Stomach smooth muscle (tissue), 2 donors: ENCODE data around the gene SH2D3A.
"Not testable (repeated sequence)": the region's sequence is repeated elsewhere in the genome, so short reads cannot be mapped to it uniquely, and the experiment has no call there.

ENCODE experiments used
- H3K27ac ChIP-seq: one replicate; pipeline ENCODE4 v1.7.0; 2013; ENCODE audit warnings: mild to moderate bottlenecking, low read length, inconsistent platforms
- H3K27me3 ChIP-seq, 2 donors: one replicate each; pipeline ENCODE4 v1.7.0; 2013; ENCODE audit warnings: low read length in 2 of 2; ENCODE audit not compliant: insufficient read depth in 2 of 2, control insufficient read depth in 1 of 2
- H3K36me3 ChIP-seq, 2 donors: one replicate each; pipeline ENCODE4 v1.7.0; 2013; ENCODE audit warnings: low read length in 2 of 2; ENCODE audit not compliant: control insufficient read depth in 2 of 2, insufficient read depth in 2 of 2
- H3K4me1 ChIP-seq: one replicate; pipeline ENCODE4 v1.7.0; 2013; ENCODE audit warnings: low read length; ENCODE audit not compliant: control insufficient read depth, insufficient read depth
- H3K4me3 ChIP-seq, 2 donors: one replicate each; pipeline ENCODE4 v1.7.0; 2013; ENCODE audit warnings: low read length in 2 of 2
- H3K9ac ChIP-seq, 2 donors: one replicate each; pipeline ENCODE4 v1.7.0; 2013; ENCODE audit warnings: low read length in 2 of 2, mild to moderate bottlenecking in 1 of 2
- H3K9me3 ChIP-seq, 2 donors: one replicate each; pipeline ENCODE4 v1.7.0; 2013; ENCODE audit warnings: low read length in 2 of 2; ENCODE audit not compliant: control insufficient read depth in 2 of 2
- donor health status: healthy.
- donor health status: Pancreatic carcinoma.

Gene SH2D3A

DNA sequence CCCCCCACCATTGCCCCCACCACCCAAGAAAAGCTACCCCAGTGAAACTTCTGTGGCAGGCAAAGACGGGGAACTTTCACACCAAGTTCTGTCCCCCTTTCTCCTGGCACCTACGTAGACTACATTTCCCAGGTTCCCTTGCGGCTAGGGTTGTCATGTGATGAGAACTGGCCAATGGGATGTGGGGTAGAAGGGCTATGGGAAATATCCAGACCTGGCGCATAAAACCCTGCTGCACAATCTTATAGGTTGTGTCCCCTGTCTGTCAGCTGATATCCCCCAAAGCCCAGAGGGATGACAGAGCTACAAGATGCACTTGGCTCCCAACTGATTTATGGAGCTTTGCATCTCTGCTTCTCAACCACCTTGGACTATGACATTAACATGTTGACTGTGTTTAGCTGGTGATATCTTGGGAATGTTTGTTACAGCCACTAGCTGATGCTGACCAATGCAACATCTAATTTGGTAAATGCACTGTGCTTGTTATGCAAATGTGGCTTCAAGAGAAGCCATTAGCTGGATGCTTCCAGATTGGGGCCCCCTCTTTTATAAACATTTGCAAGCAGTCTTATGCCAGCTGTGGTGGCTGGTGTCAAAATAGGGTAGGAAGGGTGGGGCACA is 6.1 kb downstream of the SH2D3A start:
- Histone ChIP-seq H3K27me3 (peaks cover 9 to 12% of the 10 kb centered on the region in 2 donors), H3K4me1 (peaks cover 1% of the 10 kb centered on the region), H3K27ac (no peak overlapping the region)

DNA sequence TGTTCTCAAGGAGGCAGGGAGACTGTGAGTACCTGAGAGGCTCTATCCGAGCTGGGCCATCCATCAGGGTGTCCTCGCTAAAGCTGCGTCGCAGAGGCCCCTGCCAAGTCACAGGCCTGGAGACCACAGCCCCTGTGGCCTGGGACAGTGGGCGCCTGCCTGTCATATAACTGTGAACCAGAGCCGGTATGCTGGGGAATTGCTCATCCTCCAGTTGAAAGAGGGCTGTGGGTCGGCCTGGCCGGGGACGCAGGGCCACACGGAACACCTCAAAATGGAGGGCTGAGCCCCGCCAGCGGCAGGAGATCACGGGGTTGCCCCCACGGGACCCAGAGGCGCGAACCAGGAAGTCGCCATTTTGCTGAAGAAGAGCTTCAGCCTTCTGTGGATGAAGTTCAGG is 6.6 kb downstream of the SH2D3A start:
- Histone ChIP-seq H3K9ac (no peak overlapping the region), H3K4me1 (no peaks in the 10 kb centered on the region), H3K9me3 (peaks cover 0 to 3% of the 10 kb centered on the region in 2 donors), H3K27ac (no peak overlapping the region), H3K27me3 (peaks cover 3 to 6% of the 10 kb centered on the region in 2 donors), H3K36me3 (no peaks in the 10 kb centered on the region), H3K4me3 (no peak overlapping the region)

More for the DNA sequence above, 6.1 kb downstream of the SH2D3A start:
- Histone ChIP-seq H3K4me3 (no peak overlapping the region), H3K9ac (no peak overlapping the region), H3K36me3 (no peaks in the 10 kb centered on the region), H3K9me3 (peaks cover 0 to 3% of the 10 kb centered on the region in 2 donors)

DNA sequence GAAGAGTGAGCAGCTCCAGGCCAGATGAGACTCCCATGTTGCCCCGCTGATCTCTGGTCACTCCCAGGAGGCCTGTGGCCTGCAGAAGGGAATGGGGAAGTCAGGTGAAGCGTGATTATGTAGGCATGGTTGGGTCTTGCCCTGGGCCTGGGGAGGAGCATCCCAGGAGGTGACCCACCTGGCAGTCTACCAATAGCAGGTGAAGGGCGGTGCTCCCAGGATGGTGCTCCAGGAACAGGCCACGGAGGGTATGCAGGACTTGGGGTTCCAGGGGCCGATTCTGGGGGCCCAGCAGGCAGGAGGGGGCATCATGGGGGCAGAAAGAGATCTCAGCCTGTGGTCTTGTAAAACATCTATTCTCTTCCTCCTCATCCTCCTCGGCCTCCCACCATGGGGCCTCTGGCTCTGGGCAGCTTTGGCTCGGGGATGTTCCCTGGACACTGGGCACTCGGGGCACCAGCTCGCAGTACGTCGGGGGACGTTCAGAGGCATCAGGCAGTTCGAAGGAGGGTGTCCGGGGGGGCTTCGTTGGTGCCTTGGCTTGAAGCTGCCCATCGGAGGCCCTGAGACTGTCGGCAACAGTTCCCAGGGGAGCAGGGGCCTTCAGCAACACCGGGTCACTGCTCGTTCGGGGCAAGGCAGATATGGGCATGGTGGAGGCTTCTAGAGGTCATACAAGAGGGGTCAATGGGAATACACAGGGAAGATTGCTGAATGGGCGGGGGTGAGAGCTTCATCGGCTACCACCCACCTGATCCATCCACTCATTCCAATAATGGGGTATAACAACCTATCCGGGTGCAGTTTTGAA is 12.4 kb downstream of the SH2D3A start:
- H3K4me1 ChIP-seq, result peaks cover 10% of the 10 kb centered on the region

DNA sequence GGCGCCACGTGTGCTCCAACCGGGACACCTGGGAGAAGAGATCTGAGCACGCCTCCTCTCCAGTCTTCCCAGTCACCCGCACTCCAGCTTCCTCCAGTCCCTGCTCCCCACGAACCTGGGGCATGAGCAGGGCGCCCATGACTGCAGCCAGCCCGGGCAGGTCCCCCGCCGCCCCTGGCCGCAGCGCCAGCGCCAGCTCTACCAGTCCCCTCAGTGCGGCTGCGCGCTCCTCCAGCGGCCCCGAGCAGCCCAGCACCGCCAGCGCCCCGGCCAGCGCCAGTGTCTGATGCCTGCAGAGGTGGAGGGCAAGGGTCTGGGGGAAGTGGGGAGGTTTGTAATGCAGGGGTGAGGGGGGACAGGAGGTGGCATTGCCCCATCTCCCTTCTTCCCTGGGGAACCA is 13.1 kb downstream of the SH2D3A start:
- Histone ChIP-seq H3K4me1 (peaks cover 10% of the 10 kb centered on the region), H3K4me3 (no peak overlapping the region), H3K9ac (no peak overlapping the region), H3K27me3 (no peaks in the 10 kb centered on the region), H3K27ac (no peak overlapping the region), H3K36me3 (peaks cover 13 to 17% of the 10 kb centered on the region in 2 donors), H3K9me3 (no peaks in the 10 kb centered on the region)

More for the DNA sequence above, 12.4 kb downstream of the SH2D3A start:
- no peak overlapping the region for H3K4me3 ChIP-seq
- no peaks in the 10 kb centered on the region for H3K27me3 ChIP-seq
- H3K9me3 ChIP-seq, result no peaks in the 10 kb centered on the region
- H3K36me3 ChIP-seq, result peaks cover 5 to 11% of the 10 kb centered on the region in 2 donors
- no peak overlapping the region for H3K27ac ChIP-seq
- no peak overlapping the region for H3K9ac ChIP-seq

DNA sequence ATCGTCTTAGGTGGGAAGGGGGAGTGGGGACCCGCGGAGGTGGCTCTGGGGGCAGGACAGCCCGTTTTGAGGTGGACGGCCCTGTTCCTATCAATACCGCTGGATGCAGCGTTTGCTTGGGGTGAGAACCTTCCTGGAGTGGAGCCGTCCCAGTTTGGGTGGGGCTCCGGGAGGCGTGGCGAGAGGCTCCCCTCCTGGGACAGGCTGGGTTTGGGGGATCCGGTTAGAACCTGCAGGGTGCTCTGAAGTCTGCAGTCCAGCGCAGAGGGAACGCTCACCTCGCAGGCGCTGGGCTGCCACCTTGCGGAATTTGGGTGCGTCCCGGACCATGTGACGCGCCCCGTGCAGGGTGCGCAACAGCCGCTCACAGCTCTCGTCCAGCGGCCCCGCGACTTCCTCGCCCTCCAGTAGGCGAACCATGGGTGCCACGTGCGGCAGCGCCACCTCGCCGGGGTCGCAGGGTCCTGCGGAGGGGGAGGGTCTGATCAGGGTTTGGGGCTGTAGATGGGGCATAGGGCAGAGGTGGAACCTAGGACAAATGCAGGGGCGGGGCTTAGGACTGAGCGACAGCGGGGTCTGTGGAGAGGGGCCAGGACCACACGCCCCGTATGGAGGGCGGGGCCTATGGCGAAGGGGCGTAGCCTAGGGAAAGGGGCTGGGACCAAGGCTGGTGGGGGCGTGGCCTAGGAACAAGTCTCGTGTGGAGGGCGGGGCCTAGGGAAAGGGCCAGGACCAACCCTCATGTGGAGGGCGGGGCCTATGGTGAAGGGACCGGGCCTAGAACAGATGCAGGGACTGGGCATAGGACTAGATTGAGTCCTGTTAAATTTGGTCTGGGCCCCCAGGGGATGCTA is 13.8 kb downstream of the SH2D3A start:
- peak overlapping the region; percentile 51 to 75 for H3K4me3 ChIP-seq
- no peaks in the 10 kb centered on the region for H3K27me3 ChIP-seq
- peaks cover 15 to 18% of the 10 kb centered on the region in 2 donors for H3K36me3 ChIP-seq
- peak overlapping the region in 1 of 2 donors; percentile 36 for H3K9ac ChIP-seq
- no peaks in the 10 kb centered on the region for H3K9me3 ChIP-seq
- peaks cover 10% of the 10 kb centered on the region for H3K4me1 ChIP-seq
- no peak overlapping the region for H3K27ac ChIP-seq

DNA sequence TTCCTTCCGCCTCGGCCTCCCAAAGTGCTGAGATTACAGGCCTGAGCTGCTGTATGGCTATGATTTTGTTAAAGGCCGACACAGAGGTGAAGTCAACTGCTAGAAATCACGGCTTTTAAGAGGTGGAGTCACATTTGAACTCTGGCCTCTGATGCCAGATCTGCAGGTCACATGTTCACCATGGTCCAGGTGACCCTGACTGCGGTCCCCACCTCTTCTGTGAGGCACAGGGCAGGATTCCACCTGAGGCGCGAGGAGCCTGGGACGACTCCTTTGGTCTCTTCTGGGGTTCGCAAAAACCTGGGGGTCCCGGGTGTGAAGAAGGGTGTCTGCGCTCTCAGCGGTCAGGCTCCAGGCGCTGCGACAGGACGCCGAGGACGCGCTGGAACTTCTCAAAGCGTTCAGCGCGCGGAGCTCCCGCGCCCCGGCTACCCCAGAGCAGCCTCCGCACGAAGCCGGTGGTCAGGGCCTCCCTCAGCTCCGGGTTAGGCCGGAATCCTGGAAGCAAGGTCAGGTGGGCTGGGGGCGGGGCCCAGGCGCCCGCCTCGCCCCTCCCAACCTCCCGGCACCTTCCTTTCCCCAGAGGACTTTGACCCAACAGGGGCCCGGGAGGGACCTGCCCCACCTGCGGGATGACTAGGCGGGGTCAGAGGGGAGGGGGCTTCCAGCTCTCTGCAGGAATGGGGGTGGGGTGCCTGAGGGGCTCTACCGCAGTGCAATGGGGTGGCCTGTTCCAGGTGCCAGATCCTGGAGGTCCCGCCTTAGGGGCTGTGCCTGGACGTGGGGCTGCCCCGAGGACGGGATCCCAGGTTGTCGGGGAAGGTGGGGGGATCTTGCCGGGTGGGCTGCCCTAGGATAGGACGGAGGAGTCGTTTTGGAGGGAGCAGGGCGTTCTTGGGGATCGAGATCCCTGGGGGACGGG is 14.7 kb downstream of the SH2D3A start:
- H3K27ac ChIP-seq, result no peak overlapping the region
- H3K36me3 ChIP-seq, result peaks cover 18 to 20% of the 10 kb centered on the region in 2 donors
- H3K9ac ChIP-seq, result peak overlapping the region in 1 of 2 donors; percentile 36
- no peaks in the 10 kb centered on the region for H3K9me3 ChIP-seq
- H3K4me3 ChIP-seq, result peak overlapping the region; percentile 51 to 75
- H3K4me1 ChIP-seq, result peaks cover 10% of the 10 kb centered on the region
- H3K27me3 ChIP-seq, result no peaks in the 10 kb centered on the region

DNA sequence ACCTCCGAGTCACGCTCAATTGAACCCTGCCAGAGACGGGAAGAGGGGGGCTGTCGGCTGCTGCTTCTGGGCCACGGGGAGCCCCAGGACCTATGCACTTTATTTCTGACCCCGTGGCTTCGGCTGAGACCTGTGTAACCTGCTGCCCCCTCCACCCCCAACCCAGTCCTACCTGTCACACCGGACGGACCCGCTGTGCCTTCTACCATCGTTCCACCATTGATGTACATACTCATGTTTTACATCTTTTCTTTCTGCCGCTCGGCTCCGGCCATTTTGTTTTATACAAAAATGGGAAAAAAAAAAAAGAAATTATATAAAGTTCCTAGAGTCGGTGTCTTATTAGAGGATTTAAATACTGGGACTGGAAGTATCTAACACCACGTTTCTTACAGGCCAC is 16.0 kb downstream of the SH2D3A start:
- Histone ChIP-seq H3K9ac (no peak overlapping the region), H3K27ac (no peak overlapping the region), H3K27me3 (no peaks in the 10 kb centered on the region), H3K36me3 (peaks cover 24 to 28% of the 10 kb centered on the region in 2 donors), H3K9me3 (no peaks in the 10 kb centered on the region), H3K4me3 (no peak overlapping the region), H3K4me1 (peaks cover 11% of the 10 kb centered on the region)

DNA sequence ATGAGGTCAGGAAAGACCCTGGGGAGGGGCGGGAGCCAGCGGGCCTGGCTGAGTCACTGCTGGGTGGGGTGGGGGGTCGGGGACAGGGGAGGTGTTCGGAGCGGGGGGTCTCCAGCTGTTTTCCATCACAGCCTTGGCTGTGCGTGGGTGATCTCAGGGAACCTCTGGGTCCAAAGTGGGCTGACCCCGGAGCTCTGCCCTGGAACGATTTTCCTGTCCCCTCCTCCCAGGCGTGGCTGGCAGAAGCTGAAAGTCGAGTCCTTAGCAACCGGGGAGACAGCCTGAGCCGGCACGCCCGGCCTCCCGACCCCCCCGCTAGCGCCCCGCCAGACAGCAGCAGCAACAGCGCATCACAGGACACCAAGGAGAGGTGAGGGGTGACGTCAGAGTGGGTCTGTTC is 17.2 kb downstream of the SH2D3A start:
- Histone ChIP-seq H3K4me1 (peaks cover 19% of the 10 kb centered on the region), H3K4me3 (no peak overlapping the region), H3K27me3 (no peaks in the 10 kb centered on the region), H3K27ac (no peak overlapping the region), H3K9ac (no peak overlapping the region), H3K36me3 (peaks cover 26 to 29% of the 10 kb centered on the region in 2 donors), H3K9me3 (no peaks in the 10 kb centered on the region)

DNA sequence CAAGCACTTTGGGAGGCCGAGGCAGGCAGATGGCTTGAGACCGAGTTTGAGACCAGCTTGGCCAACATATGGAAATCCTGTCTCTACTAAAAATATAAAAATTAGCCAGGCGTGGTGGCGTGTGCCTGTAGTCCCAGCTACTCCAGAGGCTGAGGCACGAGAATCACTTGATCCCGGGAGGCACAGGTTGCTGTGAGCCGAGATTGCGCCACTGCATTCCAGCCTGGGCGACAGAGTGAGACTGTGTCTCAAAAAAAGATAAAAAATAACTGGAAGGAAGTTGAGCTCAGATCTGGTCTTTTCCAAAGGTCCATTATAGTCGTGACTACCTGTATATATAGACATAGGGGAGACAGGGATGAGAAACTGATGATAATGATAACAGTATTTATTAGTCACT is 18.7 kb downstream of the SH2D3A start:
- H3K9ac ChIP-seq, H3K27me3 ChIP-seq, H3K4me3 ChIP-seq, H3K27ac ChIP-seq, H3K9me3 ChIP-seq: not testable (repeated sequence)
- Histone ChIP-seq H3K36me3 (peaks cover 26 to 29% of the 10 kb centered on the region in 2 donors), H3K4me1 (peaks cover 33% of the 10 kb centered on the region)

DNA sequence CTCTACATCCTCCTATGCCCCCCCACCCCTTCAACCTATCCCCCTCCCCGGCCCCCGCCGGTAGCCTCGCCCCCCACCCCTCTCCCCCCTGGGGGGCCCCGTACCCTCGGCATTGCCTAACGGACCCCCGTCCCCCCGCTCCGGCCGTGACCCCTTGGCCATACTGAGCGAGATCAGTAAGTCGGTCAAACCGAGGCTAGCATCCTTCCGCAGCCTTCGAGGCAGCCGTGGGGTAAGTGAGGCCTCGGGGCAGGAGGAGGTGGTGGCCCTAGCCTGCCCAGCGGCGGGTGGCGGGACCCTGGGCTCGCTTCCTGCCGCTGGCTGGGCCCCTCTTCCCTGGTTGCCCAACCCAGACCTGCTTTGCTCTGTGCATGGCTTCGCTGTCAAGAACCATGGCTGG is 21.3 kb downstream of the SH2D3A start:
- H3K9me3 ChIP-seq, result no peaks in the 10 kb centered on the region
- peaks cover 21 to 26% of the 10 kb centered on the region in 2 donors for H3K36me3 ChIP-seq
- H3K9ac ChIP-seq, result no peak overlapping the region
- peaks cover 41% of the 10 kb centered on the region for H3K4me1 ChIP-seq
- H3K27me3 ChIP-seq, result no peaks in the 10 kb centered on the region
- no peak overlapping the region for H3K4me3 ChIP-seq
- no peak overlapping the region for H3K27ac ChIP-seq
